GM21576 (cell line): Measurements from ENCODE around the gene TMEM231.
"Not testable (repeated sequence)": the region's sequence is repeated elsewhere in the genome, so short reads cannot be mapped to it uniquely, and the experiment has no call there.

Source experiments
- ATAC-seq: cut with Tn5 transposase; IDR thresholded peaks from one replicate; pipeline ENCODE4 v1.9.1; 2021; ENCODE audit warnings: mild to moderate bottlenecking, moderate library complexity; ENCODE audit not compliant: unreplicated experiment

Gene TMEM231, protein sequence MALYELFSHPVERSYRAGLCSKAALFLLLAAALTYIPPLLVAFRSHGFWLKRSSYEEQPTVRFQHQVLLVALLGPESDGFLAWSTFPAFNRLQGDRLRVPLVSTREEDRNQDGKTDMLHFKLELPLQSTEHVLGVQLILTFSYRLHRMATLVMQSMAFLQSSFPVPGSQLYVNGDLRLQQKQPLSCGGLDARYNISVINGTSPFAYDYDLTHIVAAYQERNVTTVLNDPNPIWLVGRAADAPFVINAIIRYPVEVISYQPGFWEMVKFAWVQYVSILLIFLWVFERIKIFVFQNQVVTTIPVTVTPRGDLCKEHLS

DNA sequence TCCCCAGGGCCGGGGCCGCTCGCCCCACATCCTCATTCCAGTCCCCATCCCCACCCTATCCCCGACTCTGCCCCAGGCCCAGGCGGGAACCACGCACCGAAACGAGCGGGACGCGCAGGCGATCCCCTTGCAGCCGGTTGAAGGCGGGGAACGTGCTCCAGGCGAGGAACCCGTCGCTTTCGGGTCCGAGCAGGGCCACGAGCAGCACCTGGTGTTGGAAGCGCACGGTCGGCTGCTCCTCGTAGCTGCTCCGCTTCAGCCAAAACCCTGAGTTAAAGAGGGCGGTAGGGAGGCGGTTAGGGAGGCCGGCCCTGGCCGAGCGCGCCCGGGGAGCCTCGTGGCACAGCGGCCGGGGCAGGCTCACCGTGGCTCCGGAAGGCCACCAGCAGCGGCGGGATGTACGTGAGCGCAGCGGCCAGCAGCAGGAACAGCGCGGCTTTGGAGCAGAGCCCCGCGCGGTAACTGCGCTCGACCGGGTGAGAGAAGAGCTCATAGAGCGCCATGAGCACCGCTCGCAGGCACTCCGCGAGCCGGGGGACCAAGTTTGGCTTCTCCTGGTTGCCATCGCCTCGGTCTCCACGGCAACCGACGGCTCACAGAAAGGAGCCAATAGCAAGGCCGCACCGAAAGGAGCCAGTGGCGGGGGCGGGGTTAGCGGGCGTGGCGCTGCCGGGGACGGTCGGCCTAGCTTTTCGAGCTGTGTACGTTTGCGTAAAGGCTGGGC is at the start of gene TMEM231:
TSS of gene TMEM231 (minus strand) at position 546 of the 724 bp plus-strand sequence. CDS start at position 503, 43 bp downstream.
- peak; percentile 97 for ATAC-seq

- ATAC-seq, result no peak
Measured at GRCh38 chr16:75603241-75603640, 47.2 kb upstream of the TMEM231 start.

GRCh38 chr16:75599452-75600277 is 43.6 kb upstream of the TMEM231 start:
- ATAC-seq, result no peak

GRCh38 chr16:75593825-75594820 is 38.1 kb upstream of the TMEM231 start:
- no peak for ATAC-seq

DNA sequence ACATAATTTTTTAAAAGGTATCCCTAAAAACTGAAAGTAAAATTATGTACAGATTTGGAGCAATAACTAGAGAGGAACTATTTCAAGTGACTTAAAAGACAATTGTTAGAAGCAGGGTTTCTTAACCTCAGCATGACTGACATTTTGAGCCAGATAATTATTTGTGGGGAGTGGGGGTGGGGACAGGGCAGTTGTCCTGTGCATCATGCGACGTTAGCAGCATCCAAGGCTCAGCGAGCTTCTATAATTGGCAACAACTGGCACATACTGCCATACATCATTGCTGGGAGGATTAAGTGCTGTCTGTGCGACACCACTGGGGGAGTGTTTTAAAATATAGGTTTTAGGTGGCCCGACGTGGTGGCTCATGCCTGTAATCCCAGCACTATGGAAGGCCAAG is 37.3 kb upstream of the TMEM231 start:
- no peak for ATAC-seq

DNA sequence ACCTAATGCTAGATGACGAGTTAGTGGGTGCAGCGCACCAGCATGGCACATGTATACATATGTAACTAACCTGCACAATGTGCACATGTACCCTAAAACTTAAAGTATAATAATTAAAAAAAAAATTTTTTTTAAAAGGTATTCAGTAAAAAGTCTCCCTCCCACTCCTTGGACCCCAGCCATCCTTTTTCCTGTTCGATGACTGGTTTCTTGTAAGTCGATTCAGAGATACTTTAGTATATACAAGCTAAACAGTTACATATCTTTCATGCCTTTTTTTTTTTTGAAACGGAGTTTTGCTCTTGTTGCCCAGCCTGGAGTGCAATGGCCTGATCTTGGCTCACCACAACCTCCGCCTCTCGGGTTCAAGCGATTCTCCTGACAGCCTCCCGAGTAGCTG is 35.9 kb upstream of the TMEM231 start:
- ATAC-seq, result not testable (repeated sequence)

DNA sequence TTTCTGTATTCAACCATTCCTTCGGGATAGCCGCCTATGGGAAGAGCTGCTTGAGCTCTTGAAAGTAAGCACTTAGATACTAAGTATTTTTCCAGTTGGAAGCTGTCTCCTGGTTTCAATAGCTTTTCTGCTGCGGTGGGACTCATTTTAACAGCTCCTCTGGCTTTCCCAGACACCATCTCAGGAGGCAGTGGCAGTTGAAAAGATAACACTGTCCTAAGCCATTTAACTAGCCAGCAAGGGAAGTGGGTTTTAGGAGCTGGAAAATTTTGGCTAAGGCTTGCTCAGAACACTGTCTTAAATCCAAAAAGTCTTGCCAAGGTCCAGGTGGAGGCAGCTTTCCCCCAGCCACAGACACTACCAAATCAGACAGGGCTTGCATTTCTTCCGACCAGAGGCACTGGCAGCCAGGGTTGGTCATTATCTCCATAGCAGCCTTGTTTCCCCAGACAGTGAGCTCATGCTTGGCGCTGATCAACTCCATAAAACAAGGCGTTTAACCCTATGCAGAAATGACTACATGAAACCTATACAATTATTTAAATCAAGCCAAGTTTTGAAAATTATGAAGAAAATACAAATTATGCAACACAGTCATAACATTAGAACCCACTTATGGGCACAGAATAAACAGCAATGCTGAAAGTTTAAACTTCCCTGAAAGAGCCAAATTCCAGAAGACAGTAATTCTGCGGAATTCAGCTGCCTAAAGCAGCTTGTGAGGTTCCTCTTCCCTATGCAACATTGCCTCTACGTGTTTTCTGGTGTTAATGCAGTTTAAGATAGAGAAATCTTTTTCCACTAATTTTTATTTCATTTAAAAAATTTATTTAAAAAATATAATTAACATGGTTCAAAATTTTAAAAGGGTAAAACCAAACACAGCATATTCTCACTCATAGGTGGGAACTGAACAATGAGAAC is 35.1 kb upstream of the TMEM231 start:
- ATAC-seq, result no peak

DNA sequence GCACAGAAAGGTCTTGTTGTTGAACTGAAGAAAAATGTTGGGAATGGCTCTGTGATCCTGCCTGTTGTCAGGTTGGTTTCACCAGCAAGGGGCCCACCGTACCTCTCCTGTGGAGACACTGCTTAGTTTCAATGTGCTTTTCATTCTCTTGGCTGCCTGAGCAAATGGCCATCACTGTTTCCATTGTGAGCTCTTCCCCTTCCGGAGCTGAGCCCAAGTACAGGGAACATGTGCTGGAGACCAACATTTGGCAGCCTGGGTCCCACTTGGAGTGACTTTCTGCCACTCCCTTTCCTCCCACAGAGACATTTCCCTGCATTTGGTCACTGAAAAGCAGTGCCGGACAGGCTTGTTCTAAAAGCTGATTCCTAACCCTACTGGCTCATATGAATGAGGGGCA is 33.3 kb upstream of the TMEM231 start:
- no peak for ATAC-seq

- ATAC-seq, result no peak
Measured at GRCh38 chr16:75588716-75589115, 32.7 kb upstream of the TMEM231 start.

DNA sequence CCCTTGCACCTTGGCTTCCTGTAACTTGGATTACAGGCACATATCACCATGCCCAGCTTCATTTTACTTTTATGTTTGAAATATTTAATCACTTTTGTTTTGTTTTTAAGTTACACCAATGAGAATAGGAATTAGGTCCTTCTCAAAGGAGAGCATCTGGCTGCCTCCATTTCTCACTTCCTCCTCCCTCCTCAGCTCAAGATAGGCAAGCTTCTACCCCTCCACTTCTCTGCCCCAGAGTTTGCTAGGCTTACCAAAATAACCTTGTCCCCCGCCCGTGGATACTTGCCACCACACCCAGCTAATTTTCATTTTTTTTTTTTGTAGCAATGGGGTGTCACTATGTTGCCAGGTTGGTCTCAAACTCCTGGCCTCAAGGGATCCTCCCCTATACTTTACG is 28.1 kb upstream of the TMEM231 start:
- ATAC-seq, result peak; percentile 78

DNA sequence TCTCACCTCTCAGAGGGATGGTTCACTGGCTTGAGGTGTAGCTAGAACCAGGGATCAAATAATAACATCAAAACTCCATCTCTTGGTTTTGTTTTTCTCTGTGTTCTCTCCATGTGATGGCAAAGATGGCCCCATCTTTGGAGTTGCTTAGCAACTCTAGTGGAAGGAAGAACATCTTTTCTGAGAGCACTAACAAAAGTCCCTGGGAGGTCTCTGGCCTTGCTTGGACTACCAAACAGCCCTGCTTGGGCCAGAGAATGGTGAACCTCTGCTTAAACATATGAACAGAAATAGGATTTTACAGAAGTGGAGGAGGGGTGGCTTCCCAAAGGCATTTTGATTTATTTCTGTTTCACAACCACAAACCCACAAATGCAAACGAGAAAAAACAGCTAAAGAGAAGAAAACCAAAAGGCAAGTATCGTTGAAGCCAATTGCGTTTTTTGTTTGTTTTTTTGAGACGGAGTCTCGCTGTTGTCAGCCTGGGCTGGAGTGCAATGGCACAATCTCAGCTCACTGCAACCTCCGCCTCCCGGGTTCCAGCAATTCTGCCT is 23.3 kb upstream of the TMEM231 start:
- no peak for ATAC-seq

DNA sequence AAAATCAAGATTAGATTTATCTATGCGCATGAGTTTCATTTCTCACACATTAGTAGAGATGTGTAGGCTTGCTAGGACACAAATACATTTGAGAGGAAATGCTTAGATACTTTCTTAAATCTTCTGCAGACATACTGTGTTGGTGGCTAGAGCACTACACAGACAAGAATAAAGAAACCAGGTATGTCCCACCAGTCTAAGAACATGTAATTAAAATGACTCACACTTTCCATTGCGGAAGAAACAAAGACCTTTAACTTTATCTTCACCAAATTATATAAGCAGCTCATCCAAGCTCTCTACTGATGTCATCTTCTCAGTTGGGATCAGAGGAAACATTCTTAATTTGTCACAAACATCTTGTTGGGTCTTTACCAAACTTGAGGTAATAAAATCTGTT is 22.7 kb upstream of the TMEM231 start:
- no peak for ATAC-seq

- ATAC-seq, result no peak
Measured at GRCh38 chr16:75578212-75578611, 22.2 kb upstream of the TMEM231 start.

GRCh38 chr16:75576384-75576811 is 20.3 kb upstream of the TMEM231 start:
- ATAC-seq, result peak; percentile 55

GRCh38 chr16:75575958-75576357 is 19.9 kb upstream of the TMEM231 start:
- ATAC-seq, result no peak

GRCh38 chr16:75573955-75574354 is 17.9 kb upstream of the TMEM231 start:
- no peak for ATAC-seq

DNA sequence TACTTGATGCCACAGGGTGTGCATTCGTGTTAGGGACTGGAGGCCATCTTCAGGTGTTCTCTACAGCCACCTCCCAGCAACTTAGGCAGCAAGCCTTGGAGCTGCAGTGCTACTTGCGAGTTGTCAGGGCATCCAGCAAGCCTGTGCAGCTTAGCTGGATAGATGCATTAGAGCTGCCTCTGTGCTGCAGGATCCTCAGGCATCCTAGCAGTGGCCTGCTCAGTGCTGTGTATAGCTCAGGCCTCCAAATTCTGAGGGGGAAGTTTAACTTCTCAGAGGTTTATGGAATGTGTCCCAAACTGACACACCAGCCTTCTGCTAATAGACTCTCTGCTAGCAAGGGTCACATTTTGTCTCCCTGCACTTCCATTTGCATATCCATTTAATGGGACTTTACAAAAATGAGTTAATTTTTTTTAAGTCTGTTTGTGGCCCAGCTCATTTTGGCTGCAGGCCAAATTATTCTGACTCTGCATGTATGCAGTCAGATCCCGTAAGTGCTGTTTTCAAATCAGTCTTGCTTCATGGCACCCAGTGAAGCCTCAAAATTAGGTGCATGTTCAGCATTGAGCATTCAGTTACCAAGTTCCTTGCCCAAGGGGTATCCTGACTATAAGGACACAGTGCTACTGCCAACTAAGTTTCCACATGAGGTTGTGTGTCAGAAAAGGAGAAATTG is 17.0 kb upstream of the TMEM231 start:
- ATAC-seq, result no peak

DNA sequence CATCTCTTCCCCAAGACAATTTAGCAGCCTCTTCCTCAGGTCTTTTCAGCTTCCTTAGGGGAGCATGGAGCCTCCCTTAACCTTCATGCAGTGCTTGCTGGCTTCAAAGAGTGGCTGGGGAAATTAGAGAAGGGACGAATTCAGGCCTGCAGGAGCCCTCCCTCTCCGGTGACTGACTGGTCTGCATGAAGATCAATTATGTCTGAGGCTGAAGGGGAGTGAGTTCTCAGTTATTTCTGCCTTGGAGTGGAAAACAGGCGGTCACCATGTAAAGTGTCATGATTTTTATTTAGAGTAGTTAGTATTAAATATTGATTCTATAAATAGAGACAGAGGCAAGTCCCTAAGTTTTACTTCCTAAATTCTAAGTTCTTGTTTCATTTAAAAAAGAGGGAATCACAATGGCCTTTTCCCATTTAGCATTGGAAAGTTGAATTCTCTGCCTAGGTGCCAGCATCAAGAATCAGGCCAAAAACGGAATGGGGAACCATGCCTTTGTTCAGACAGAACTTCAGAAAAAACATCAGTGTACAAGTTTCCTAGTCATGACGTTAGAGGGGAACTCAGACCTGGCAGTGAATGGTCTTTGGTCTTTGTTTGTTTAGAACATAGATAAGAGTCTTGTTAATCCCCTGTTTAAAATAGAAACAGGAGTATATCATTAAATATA is 14.5 kb upstream of the TMEM231 start:
- no peak for ATAC-seq
